Measurements from ENCODE around the gene LY6G5C.

Gene LY6G5C

DNA sequence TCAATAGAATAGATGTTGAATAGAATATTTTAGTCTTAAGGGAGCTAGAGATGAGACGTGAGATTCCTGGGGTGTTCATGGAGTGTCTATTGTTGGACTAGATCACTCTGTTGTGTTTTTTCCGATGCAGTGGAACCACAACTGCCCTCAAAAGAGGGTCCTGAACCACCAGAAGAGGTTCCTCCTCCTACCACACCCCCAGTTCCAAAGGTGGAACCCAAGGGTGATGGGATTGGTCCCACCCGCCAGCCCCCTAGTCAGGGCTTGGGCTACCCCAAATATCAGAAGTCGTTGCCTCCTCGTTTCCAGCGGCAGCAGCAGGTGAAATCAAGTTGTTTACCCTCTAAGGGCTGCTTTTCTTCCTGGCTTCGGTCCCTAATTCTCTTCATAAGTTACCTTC is 51.9 kb downstream of the LY6G5C start:
- DNase-seq: no peak
- Histone ChIP-seq H3K9me3 (ENCODE audit: severe bottlenecking) (no peaks in the 10 kb centered on the region), H3K27ac (no peak overlapping the region), H3K27me3 (ENCODE audit: insufficient read depth, low read depth, severe bottlenecking) (no peaks in the 10 kb centered on the region), H3K36me3 (peaks cover 100% of the 10 kb centered on the region), H3K4me3 (ENCODE audit: low read depth, low read length) (no peak overlapping the region)
- TF ChIP-seq, protein P1, sequence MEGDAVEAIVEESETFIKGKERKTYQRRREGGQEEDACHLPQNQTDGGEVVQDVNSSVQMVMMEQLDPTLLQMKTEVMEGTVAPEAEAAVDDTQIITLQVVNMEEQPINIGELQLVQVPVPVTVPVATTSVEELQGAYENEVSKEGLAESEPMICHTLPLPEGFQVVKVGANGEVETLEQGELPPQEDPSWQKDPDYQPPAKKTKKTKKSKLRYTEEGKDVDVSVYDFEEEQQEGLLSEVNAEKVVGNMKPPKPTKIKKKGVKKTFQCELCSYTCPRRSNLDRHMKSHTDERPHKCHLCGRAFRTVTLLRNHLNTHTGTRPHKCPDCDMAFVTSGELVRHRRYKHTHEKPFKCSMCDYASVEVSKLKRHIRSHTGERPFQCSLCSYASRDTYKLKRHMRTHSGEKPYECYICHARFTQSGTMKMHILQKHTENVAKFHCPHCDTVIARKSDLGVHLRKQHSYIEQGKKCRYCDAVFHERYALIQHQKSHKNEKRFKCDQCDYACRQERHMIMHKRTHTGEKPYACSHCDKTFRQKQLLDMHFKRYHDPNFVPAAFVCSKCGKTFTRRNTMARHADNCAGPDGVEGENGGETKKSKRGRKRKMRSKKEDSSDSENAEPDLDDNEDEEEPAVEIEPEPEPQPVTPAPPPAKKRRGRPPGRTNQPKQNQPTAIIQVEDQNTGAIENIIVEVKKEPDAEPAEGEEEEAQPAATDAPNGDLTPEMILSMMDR (IDR thresholded peaks at IDR 0.05; ENCODE audit: low read depth, low read length): no peak

DNA sequence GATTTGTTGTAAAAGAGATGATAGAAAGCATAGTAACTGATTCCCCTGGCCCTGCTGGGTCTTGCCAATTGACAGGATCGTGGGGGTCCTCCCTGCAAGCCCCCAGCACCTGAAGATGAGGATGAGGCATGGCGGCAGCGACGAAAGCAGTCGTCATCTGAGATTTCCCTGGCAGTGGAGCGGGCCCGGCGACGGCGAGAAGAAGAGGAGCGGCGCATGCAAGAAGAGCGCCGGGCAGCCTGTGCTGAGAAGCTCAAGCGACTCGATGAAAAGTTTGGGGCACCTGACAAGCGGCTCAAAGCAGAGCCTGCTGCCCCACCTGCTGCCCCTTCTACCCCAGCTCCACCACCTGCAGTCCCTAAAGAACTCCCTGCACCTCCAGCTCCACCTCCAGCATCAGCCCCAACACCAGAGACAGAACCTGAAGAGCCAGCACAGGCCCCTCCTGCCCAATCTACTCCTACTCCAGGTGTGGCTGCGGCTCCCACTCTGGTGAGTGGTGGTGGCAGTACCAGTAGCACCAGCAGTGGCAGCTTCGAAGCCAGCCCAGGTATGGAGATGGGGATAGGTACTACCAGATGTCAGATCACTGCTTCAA is 53.1 kb downstream of the LY6G5C start:
- TF ChIP-seq, protein P1 (IDR thresholded peaks at IDR 0.05; ENCODE audit: low read depth, low read length): no peak
- Histone ChIP-seq H3K36me3 (peaks cover 100% of the 10 kb centered on the region), H3K9me3 (ENCODE audit: severe bottlenecking) (no peaks in the 10 kb centered on the region), H3K4me3 (ENCODE audit: low read depth, low read length) (no peak overlapping the region), H3K27ac (no peak overlapping the region), H3K27me3 (ENCODE audit: insufficient read depth, low read depth, severe bottlenecking) (no peaks in the 10 kb centered on the region)
- DNase-seq: no peak

DNA sequence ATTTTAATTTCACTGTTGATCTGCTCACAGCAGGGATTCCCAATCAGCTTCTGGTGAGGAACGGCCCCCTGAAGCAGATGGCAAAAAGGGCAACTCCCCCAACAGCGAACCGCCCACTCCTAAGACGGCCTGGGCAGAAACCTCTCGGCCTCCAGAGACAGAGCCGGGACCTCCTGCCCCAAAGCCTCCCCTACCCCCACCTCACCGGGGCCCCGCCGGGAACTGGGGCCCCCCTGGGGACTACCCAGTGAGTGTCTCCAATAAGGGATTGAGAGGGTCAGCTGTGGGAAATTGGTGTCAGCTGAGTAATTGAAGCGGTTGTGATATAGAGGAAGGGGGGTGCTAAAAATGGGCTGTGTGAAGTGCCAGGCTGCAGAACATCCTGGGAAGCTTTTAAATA is 53.9 kb downstream of the LY6G5C start:
- H3K27me3 ChIP-seq (ENCODE audit: insufficient read depth, low read depth, severe bottlenecking): no peaks in the 10 kb centered on the region
- TF ChIP-seq, protein P1 (IDR thresholded peaks at IDR 0.05; ENCODE audit: low read depth, low read length): no peak
- H3K36me3 ChIP-seq: peaks cover 100% of the 10 kb centered on the region

More for the DNA sequence above, 53.9 kb downstream of the LY6G5C start:
- Histone ChIP-seq H3K27ac (no peak overlapping the region), H3K4me3 (ENCODE audit: low read depth, low read length) (no peak overlapping the region), H3K9me3 (ENCODE audit: severe bottlenecking) (no peaks in the 10 kb centered on the region)
- no peak for DNase-seq
